Smooth muscle cell (in vitro differentiated cells): ENCODE data around the gene DAB2IP. TPM values are rescaled to one million over a fixed set of nuclear protein-coding genes. Genes with fewer than 3 reads are reported as not detected.

Experiments
- DNase-seq: peaks from one replicate; lab custom pipeline; 2025; ENCODE audit not compliant: unreplicated experiment; lab: John Stamatoyannopoulos, UW
- H2AFZ ChIP-seq: fragments of 200-600 bp; sonication (generic); 2 replicates; pipeline ENCODE4 v1.6.0; 2016; ENCODE audit warnings: antibody characterized with exemption, low read depth, mild to moderate bottlenecking
- H3F3A ChIP-seq: fragments of 200-600 bp; sonication (generic); 2 replicates; pipeline ENCODE4 v1.6.0; 2017; ENCODE audit warnings: antibody characterized with exemption, low read depth
- H3K27ac ChIP-seq: fragments of 200-600 bp; sonication (generic); 2 replicates; pipeline ENCODE4 v1.5.1; 2016; ENCODE audit warnings: low read depth, mild to moderate bottlenecking
- H3K27me3 ChIP-seq: fragments of 200-600 bp; sonication (generic); 2 replicates; pipeline ENCODE4 v1.6.1; 2016; ENCODE audit warnings: low read depth, mild to moderate bottlenecking
- H3K36me3 ChIP-seq: fragments of 200-600 bp; sonication (generic); 2 replicates; pipeline ENCODE4 v1.5.1; 2016; ENCODE audit warnings: low read depth
- H3K4me1 ChIP-seq: fragments of 200-600 bp; sonication (generic); 2 replicates; pipeline ENCODE4 v1.5.1; 2016; ENCODE audit warnings: low read depth
- H3K4me2 ChIP-seq: fragments of 200-600 bp; sonication (generic); 2 replicates; pipeline ENCODE4 v1.6.0; 2016; ENCODE audit warnings: mild to moderate bottlenecking
- H3K4me3 ChIP-seq: fragments of 200-600 bp; sonication (generic); 2 replicates; pipeline ENCODE4 v1.5.1; 2016; ENCODE audit warnings: mild to moderate bottlenecking
- H3K79me2 ChIP-seq: fragments of 200-600 bp; sonication (generic); 2 replicates; pipeline ENCODE4 v1.6.0; 2016; ENCODE audit warnings: low read depth, mild to moderate bottlenecking
- H3K9ac ChIP-seq: fragments of 200-600 bp; sonication (generic); 2 replicates; pipeline ENCODE4 v1.6.0; 2016; ENCODE audit warnings: low read depth
- H3K9me3 ChIP-seq: fragments of 200-600 bp; sonication (generic); replicated peaks from 2 replicates; pipeline ENCODE4 v1.5.1; 2016; ENCODE audit warnings: low read depth
- H4K20me1 ChIP-seq: fragments of 200-600 bp; sonication (generic); 2 replicates; pipeline ENCODE4 v1.6.0; 2016; ENCODE audit warnings: low read depth
- CTCF ChIP-seq: fragments of 200-600 bp; sonication (generic); IDR thresholded peaks from 2 replicates; pipeline ENCODE4 v1.5.1; 2017; ENCODE audit warnings: borderline replicate concordance, mild to moderate bottlenecking, antibody characterized with exemption; ENCODE audit not compliant: insufficient read depth, poor library complexity, severe bottlenecking
- WGBS: methylation state at CpG from one replicate; pipeline ENCODE4 v1.1.7; 2016; ENCODE audit warnings: low lambda C conversion rate; 5-methylcytosine and 5-hydroxymethylcytosine counted together
- polyA plus RNA-seq: library from polyadenylated mRNA; unstranded; fragments of >200 nt; fragmentation: Nextera tagmentation; extraction: Ambion mirVana; gene quantifications from 2 replicates; pipeline ENCODE4 v1.2.1, GENCODE V29; 2016
- total RNA-seq: library from RNA; depleted of rRNA; stranded (reverse); fragments of >200 nt; gene quantifications from 2 replicates; pipeline ENCODE4 v1.2.3, GENCODE V29; 2014

Gene DAB2IP
- total and polyA plus RNA-seq, 2 experiments from 2014 or later = 10.4 to 15.5 TPM

DNA sequence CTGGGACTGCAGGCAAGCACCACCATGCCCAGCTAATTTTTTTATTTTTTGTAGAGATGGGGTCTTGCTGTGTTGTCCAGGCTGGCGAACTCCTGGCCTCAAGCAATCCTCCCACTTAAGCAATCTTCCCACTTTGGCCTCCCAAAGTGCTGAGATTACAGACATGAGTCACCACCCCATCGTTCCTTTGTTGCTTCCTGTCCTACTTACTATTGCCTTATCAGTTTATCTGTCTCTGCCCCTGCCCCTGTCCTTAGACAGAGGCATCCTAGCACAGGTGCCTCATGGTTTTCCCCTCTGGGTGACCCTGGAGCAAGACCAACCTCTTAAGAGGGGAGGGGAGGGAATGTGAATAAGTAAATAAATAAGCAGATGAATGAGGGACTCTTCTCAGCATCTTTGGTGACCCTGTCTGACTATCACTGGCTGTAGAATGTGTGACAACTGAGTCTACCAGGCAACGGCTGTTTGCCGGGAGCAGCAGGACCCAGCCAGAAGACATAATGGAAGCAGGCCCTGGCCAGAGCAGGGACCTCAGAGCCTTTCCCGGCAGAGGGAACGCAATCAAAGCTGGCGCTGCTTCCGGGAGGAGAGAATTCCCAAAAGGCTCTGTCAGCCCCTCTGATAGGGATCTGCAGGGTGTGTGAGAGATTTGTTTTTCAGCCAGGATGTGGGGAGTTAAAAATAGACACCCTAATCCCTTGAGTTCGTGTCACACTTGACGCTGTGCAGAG, 43.8 kb upstream of the DAB2IP start:
- DNase-seq = no peak
- H3K9ac ChIP-seq = no peak overlapping the region
- 4% methylated on average over 10 of the region's 10 CpGs for WGBS
- H3K4me3 ChIP-seq = no peak overlapping the region
- no peak for TF ChIP-seq CTCF
- H4K20me1 ChIP-seq = peaks cover 23% of the 10 kb centered on the region
- H3F3A ChIP-seq = peaks cover 12% of the 10 kb centered on the region
- peaks cover 10% of the 10 kb centered on the region for H3K79me2 ChIP-seq
- H3K9me3 ChIP-seq = no peaks in the 10 kb centered on the region
- no peak overlapping the region for H2AFZ ChIP-seq
- no peaks in the 10 kb centered on the region for H3K36me3 ChIP-seq
- no peaks in the 10 kb centered on the region for H3K27me3 ChIP-seq
- H3K4me2 ChIP-seq = peak overlapping the region; percentile 65
- H3K4me1 ChIP-seq = peaks cover 10% of the 10 kb centered on the region
- peak overlapping the region; percentile 59 for H3K27ac ChIP-seq

- H3K79me2 ChIP-seq = peaks cover 10% of the 10 kb centered on the region
- H3K27ac ChIP-seq = peak overlapping the region; percentile 59
- H3K4me2 ChIP-seq = peak overlapping the region; percentile 65
- peaks cover 14% of the 10 kb centered on the region for H3K4me1 ChIP-seq
- no peaks in the 10 kb centered on the region for H3K9me3 ChIP-seq
- peak overlapping the region; percentile 9 for H3K9ac ChIP-seq
- peaks cover 29% of the 10 kb centered on the region for H4K20me1 ChIP-seq
- no peak for DNase-seq
- H3K4me3 ChIP-seq = no peak overlapping the region
- no peaks in the 10 kb centered on the region for H3K36me3 ChIP-seq
- no peaks in the 10 kb centered on the region for H3K27me3 ChIP-seq
- no peak overlapping the region for H2AFZ ChIP-seq
- WGBS = 50% methylated on average over 10 of the region's 10 CpGs
- TF ChIP-seq CTCF = no peak
- peaks cover 12% of the 10 kb centered on the region for H3F3A ChIP-seq
Observed at GRCh38 chr9:121608168-121608853, 43.1 kb upstream of the DAB2IP start.

GRCh38 chr9:121609822-121610637, 41.4 kb upstream of the DAB2IP start:
- Histone ChIP-seq H3K9me3 (no peaks in the 10 kb centered on the region), H3F3A (peaks cover 8% of the 10 kb centered on the region), H4K20me1 (peaks cover 38% of the 10 kb centered on the region), H3K4me3 (no peak overlapping the region), H3K4me2 (peak overlapping the region; percentile 29), H3K36me3 (no peaks in the 10 kb centered on the region), H3K27ac (no peak overlapping the region), H3K4me1 (peaks cover 14% of the 10 kb centered on the region), H3K27me3 (no peaks in the 10 kb centered on the region), H2AFZ (no peak overlapping the region), H3K9ac (no peak overlapping the region), H3K79me2 (peaks cover 15% of the 10 kb centered on the region)
- TF ChIP-seq CTCF = no peak
- WGBS = 62% methylated on average over 6 of the region's 6 CpGs
- DNase-seq = no peak
